ENCODE data around the gene XRCC1. TPM values are rescaled to one million over a fixed set of nuclear protein-coding genes. Genes with fewer than 3 reads are reported as not detected.
A peak's percentile ranks its signal among the peaks of the same experiment; 100 is the strongest.

XRCC1 gene
- polyA plus RNA-seq, 1 of the 3 experiments (the other 2 are of a cell fraction): 30.3 TPM

- H3K79me2 ChIP-seq (ENCODE audit: insufficient read depth): no peaks in the 10 kb centered on the region
- no peaks in the 10 kb centered on the region for H3K9me3 ChIP-seq
- POLR2A ChIA-PET: interaction anchor here (0.6 to 1.2 kb wide), 4 partner anchors 47 to 426 kb away, joined by 3 to 6 read pairs (median 4); no protein-coding TSS in a partner anchor
- H2AFZ ChIP-seq (ENCODE audit: low read depth): peak within 1 kb of the TSS; percentile 74
- H3K4me3 ChIP-seq (ENCODE audit: low read depth in 2 of 2, low read length in 1 of 2): peak within 1 kb of the TSS; percentile 59 to 63
- no peaks in the 10 kb centered on the region for H3K9me2 ChIP-seq
- H3K27ac ChIP-seq (ENCODE audit: low read depth in 2 of 2, low read length in 1 of 2): peak within 1 kb of the TSS; percentile 78 to 95
- H3K27me3 ChIP-seq (ENCODE audit: insufficient read depth): no peaks in the 10 kb centered on the region
- 1% methylated on average over 33 of the region's 47 CpGs for WGBS (ENCODE audit: low lambda C conversion rate)
- H3K4me1 ChIP-seq (ENCODE audit: control insufficient read depth in 1 of 2, insufficient read depth in 2 of 2, low read depth in 1 of 2, low read length in 1 of 2): peaks cover 0 to 10% of the 10 kb centered on the region in 2 experiments; a peak in 1 of 4 replicates
- DNase-seq: peak; percentile 93
- H3K36me3 ChIP-seq (replicated peaks in 1 of 2; ENCODE audit: control insufficient read depth in 1 of 2, insufficient read depth in 2 of 2, low read length in 1 of 2): peaks cover 0 to 4% of the 10 kb centered on the region in 2 experiments
- CTCF ChIA-PET: interaction anchor here (0.7 to 24.7 kb wide), 5 partner anchors 14 to 136 kb away, joined by 3 to 632 read pairs (median 19); no protein-coding TSS in a partner anchor
- H3K4me2 ChIP-seq: peak within 1 kb of the TSS; percentile 78
- H3F3A ChIP-seq (replicated peaks; ENCODE audit: insufficient read depth): peaks cover 23% of the 10 kb centered on the region
- H3K9ac ChIP-seq: peak within 1 kb of the TSS; percentile 56; the same call in 1 of the 2 replicates
- H4K20me1 ChIP-seq (ENCODE audit: insufficient read depth): no peaks in the 10 kb centered on the region
- no peak for TF ChIP-seq RAD21 (IDR thresholded peaks at IDR 0.05; ENCODE audit: low read length)
- no peak for TF ChIP-seq MEF2A (IDR thresholded peaks at IDR 0.05; ENCODE audit: borderline replicate concordance, low read depth)
- TF ChIP-seq, protein P1, sequence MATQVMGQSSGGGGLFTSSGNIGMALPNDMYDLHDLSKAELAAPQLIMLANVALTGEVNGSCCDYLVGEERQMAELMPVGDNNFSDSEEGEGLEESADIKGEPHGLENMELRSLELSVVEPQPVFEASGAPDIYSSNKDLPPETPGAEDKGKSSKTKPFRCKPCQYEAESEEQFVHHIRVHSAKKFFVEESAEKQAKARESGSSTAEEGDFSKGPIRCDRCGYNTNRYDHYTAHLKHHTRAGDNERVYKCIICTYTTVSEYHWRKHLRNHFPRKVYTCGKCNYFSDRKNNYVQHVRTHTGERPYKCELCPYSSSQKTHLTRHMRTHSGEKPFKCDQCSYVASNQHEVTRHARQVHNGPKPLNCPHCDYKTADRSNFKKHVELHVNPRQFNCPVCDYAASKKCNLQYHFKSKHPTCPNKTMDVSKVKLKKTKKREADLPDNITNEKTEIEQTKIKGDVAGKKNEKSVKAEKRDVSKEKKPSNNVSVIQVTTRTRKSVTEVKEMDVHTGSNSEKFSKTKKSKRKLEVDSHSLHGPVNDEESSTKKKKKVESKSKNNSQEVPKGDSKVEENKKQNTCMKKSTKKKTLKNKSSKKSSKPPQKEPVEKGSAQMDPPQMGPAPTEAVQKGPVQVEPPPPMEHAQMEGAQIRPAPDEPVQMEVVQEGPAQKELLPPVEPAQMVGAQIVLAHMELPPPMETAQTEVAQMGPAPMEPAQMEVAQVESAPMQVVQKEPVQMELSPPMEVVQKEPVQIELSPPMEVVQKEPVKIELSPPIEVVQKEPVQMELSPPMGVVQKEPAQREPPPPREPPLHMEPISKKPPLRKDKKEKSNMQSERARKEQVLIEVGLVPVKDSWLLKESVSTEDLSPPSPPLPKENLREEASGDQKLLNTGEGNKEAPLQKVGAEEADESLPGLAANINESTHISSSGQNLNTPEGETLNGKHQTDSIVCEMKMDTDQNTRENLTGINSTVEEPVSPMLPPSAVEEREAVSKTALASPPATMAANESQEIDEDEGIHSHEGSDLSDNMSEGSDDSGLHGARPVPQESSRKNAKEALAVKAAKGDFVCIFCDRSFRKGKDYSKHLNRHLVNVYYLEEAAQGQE (IDR thresholded peaks at IDR 0.05; ENCODE audit: low read depth, low read length): no peak; the same call in 1 of the 2 replicates
- no peak for TF ChIP-seq CTCF (IDR thresholded peaks at IDR 0.05)
- TF ChIP-seq, protein P2, sequence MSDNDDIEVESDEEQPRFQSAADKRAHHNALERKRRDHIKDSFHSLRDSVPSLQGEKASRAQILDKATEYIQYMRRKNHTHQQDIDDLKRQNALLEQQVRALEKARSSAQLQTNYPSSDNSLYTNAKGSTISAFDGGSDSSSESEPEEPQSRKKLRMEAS (IDR thresholded peaks at IDR 0.05; ENCODE audit: low read depth): peak; percentile 89
- TF ChIP-seq YY1 (IDR thresholded peaks at IDR 0.05; ENCODE audit: low read depth): peak; percentile 59
- no peak for TF ChIP-seq IRF3 (IDR thresholded peaks at IDR 0.05; ENCODE audit: low read depth, low read length)
- no peak for TF ChIP-seq FOXJ3 (CRISPR knock-in tag; IDR thresholded peaks at IDR 0.05)
- TF ChIP-seq, protein P3, sequence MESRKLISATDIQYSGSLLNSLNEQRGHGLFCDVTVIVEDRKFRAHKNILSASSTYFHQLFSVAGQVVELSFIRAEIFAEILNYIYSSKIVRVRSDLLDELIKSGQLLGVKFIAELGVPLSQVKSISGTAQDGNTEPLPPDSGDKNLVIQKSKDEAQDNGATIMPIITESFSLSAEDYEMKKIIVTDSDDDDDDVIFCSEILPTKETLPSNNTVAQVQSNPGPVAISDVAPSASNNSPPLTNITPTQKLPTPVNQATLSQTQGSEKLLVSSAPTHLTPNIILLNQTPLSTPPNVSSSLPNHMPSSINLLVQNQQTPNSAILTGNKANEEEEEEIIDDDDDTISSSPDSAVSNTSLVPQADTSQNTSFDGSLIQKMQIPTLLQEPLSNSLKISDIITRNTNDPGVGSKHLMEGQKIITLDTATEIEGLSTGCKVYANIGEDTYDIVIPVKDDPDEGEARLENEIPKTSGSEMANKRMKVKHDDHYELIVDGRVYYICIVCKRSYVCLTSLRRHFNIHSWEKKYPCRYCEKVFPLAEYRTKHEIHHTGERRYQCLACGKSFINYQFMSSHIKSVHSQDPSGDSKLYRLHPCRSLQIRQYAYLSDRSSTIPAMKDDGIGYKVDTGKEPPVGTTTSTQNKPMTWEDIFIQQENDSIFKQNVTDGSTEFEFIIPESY (IDR thresholded peaks at IDR 0.05; ENCODE audit: borderline replicate concordance, low read depth): no peak; the same call in 1 of the 2 replicates
- TF ChIP-seq EP300 (IDR thresholded peaks at IDR 0.05; ENCODE audit: borderline replicate concordance in 1 of 2, low read depth in 1 of 2, low read length in 1 of 2): no peak; a peak in 1 of 4 replicates
- no peak for TF ChIP-seq GATA2 (CRISPR knock-in tag; IDR thresholded peaks at IDR 0.05)
- TF ChIP-seq SIN3A (IDR thresholded peaks at IDR 0.05; ENCODE audit: borderline replicate concordance, low read depth, low read length): peak; percentile 39; the same call in 1 of the 2 replicates
- peak; percentile 52 for TF ChIP-seq CHD2 (IDR thresholded peaks at IDR 0.05; ENCODE audit: low read length, partially characterized antibody)
- TF ChIP-seq MXI1 (IDR thresholded peaks at IDR 0.05; ENCODE audit: low read depth, low read length): no peak; the same call in 1 of the 2 replicates
- TF ChIP-seq FOSL2 (IDR thresholded peaks at IDR 0.05; ENCODE audit: borderline replicate concordance, low read depth): no peak
- peak; percentile 57 for TF ChIP-seq POLR2AphosphoS5 (IDR thresholded peaks at IDR 0.05; ENCODE audit: low read depth, low read length)
- 0 out of 2 replicates have a peak, but pooled peaks have one; percentile 13 for TF ChIP-seq ELF1 (IDR thresholded peaks at IDR 0.05)
- TF ChIP-seq JUND (IDR thresholded peaks at IDR 0.05): no peak
- TF ChIP-seq TCF12 (IDR thresholded peaks at IDR 0.05): peak; percentile 37; the same call in 1 of the 2 replicates
- TF ChIP-seq TAF1 (IDR thresholded peaks at IDR 0.05; ENCODE audit: borderline replicate concordance, low read depth, low read length): peak; percentile 59; the same call in 1 of the 2 replicates
- TF ChIP-seq RXRA (IDR thresholded peaks at IDR 0.05; ENCODE audit: borderline replicate concordance, low read depth): no peak
- no peak for TF ChIP-seq FOXM1 (IDR thresholded peaks at IDR 0.05; ENCODE audit: low read depth)
- TF ChIP-seq, protein P4, sequence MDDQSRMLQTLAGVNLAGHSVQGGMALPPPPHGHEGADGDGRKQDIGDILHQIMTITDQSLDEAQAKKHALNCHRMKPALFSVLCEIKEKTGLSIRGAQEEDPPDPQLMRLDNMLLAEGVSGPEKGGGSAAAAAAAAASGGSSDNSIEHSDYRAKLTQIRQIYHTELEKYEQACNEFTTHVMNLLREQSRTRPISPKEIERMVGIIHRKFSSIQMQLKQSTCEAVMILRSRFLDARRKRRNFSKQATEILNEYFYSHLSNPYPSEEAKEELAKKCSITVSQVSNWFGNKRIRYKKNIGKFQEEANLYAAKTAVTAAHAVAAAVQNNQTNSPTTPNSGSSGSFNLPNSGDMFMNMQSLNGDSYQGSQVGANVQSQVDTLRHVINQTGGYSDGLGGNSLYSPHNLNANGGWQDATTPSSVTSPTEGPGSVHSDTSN (IDR thresholded peaks at IDR 0.05): peak; percentile 13; the same call in 1 of the 2 replicates
These were observed 42.3 kb downstream of the XRCC1 start, which contains the start of gene ZNF575 for GRCh38 chr19:43532962-43533545. Gene ZNF575, plus strand, starts transcription at chr19:43533188. Its CDS starts 1,235 bp downstream, at chr19:43534423.

All from SK-N-SH (cell line).